Measurements from ENCODE around the gene OPCML.

GRCh38 chr11:133243832-133244231 is 288.5 kb downstream of the OPCML start:
- TF ChIP-seq, protein P1, sequence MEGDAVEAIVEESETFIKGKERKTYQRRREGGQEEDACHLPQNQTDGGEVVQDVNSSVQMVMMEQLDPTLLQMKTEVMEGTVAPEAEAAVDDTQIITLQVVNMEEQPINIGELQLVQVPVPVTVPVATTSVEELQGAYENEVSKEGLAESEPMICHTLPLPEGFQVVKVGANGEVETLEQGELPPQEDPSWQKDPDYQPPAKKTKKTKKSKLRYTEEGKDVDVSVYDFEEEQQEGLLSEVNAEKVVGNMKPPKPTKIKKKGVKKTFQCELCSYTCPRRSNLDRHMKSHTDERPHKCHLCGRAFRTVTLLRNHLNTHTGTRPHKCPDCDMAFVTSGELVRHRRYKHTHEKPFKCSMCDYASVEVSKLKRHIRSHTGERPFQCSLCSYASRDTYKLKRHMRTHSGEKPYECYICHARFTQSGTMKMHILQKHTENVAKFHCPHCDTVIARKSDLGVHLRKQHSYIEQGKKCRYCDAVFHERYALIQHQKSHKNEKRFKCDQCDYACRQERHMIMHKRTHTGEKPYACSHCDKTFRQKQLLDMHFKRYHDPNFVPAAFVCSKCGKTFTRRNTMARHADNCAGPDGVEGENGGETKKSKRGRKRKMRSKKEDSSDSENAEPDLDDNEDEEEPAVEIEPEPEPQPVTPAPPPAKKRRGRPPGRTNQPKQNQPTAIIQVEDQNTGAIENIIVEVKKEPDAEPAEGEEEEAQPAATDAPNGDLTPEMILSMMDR (IDR thresholded peaks at IDR 0.05) = no peak
- no peak for TF ChIP-seq POLR2A (IDR thresholded peaks at IDR 0.05; ENCODE audit: low read depth)
- TF ChIP-seq EP300 (IDR thresholded peaks at IDR 0.05) = no peak
- TF ChIP-seq POLR2AphosphoS5 (IDR thresholded peaks at IDR 0.05) = no peak

All from esophagus muscularis mucosa (tissue), 4 donors.